GM18507 (cell line): ENCODE data around the gene ASAH2B.

Experiments
- DNase-seq: peaks from one replicate; pipeline ENCODE4 v3.0.0; 2011; ENCODE audit warnings: low read depth; ENCODE audit not compliant: insufficient read length; ENCODE audit errors: extremely low spot score
- FAIRE-seq: peaks from 2 replicates; lab custom pipeline; 2011; peaks lifted over from hg19 to GRCh38; lab: Jason Lieb, UNC

Gene ASAH2B

GRCh38 chr10:50788951-50789945 is 49.5 kb downstream of the ASAH2B start:
- FAIRE-seq (no peak), DNase-seq (no peak)

GRCh38 chr10:50794490-50794889 is 54.8 kb downstream of the ASAH2B start:
- DNase-seq (no peak), FAIRE-seq (no peak)

- FAIRE-seq = no peak
- no peak for DNase-seq
Measured at GRCh38 chr10:50796693-50797092, 57.0 kb downstream of the ASAH2B start.

GRCh38 chr10:50798297-50798696 is 58.6 kb downstream of the ASAH2B start:
- FAIRE-seq (no peak), DNase-seq (no peak)

- FAIRE-seq (no peak), DNase-seq (no peak)
Measured at GRCh38 chr10:50799595-50799994, 59.9 kb downstream of the ASAH2B start.

GRCh38 chr10:50805981-50806622 is 66.4 kb downstream of the ASAH2B start:
- FAIRE-seq (no peak), DNase-seq (no peak)

- FAIRE-seq (no peak), DNase-seq (no peak)
Measured at GRCh38 chr10:50807851-50808776, 68.4 kb downstream of the ASAH2B start.
